Endodermal cell (in vitro differentiated cells): Measurements from ENCODE around the gene BPTF. TPM values are rescaled to one million over a fixed set of nuclear protein-coding genes. Genes with fewer than 3 reads are reported as not detected.
"Not testable (repeated sequence)": the region's sequence is repeated elsewhere in the genome, so short reads cannot be mapped to it uniquely, and the experiment has no call there.

Source experiments
- DNase-seq: peaks from one replicate; pipeline ENCODE4 v3.0.0-alpha.2; 2017
- H3K27ac ChIP-seq: 2 replicates; pipeline ENCODE4 v1.5.1; 2013; ENCODE audit warnings: mild to moderate bottlenecking, low read depth, low read length, moderate library complexity
- H3K27me3 ChIP-seq: 2 replicates; pipeline ENCODE4 v1.6.1; 2013; ENCODE audit warnings: mild to moderate bottlenecking, low read length, moderate library complexity; ENCODE audit not compliant: insufficient read depth, control insufficient read depth, poor library complexity, severe bottlenecking
- H3K36me3 ChIP-seq: 2 replicates; pipeline ENCODE4 v1.7.0; 2013; ENCODE audit warnings: mild to moderate bottlenecking, low read length, moderate library complexity; ENCODE audit not compliant: control insufficient read depth, insufficient read depth
- H3K4me1 ChIP-seq: one replicate; pipeline ENCODE4 v1.7.0; 2013; ENCODE audit warnings: low read length; ENCODE audit not compliant: control insufficient read depth, insufficient read depth
- H3K4me3 ChIP-seq: 2 replicates; pipeline ENCODE4 v1.5.1; 2013; ENCODE audit warnings: mild to moderate bottlenecking, low read length, moderate library complexity
- H3K9ac ChIP-seq: 2 replicates; pipeline ENCODE4 v1.6.1; 2013; ENCODE audit warnings: mild to moderate bottlenecking, low read length, moderate library complexity; ENCODE audit not compliant: poor library complexity, severe bottlenecking; ENCODE audit errors: extremely low read depth
- H3K9me3 ChIP-seq: 2 replicates; pipeline ENCODE4 v1.6.1; 2013; ENCODE audit warnings: mild to moderate bottlenecking, low read length, moderate library complexity; ENCODE audit not compliant: control insufficient read depth
- H3K27ac Mint-ChIP-seq: 2 replicates; pipeline ENCODE4 v1.8.0; 2020; ENCODE audit warnings: mixed read lengths
- H3K27me3 Mint-ChIP-seq: 2 replicates; pipeline ENCODE4 v1.8.0; 2021; ENCODE audit warnings: mild to moderate bottlenecking, mixed read lengths; ENCODE audit not compliant: insufficient read depth
- H3K36me3 Mint-ChIP-seq: 2 replicates; pipeline ENCODE4 v1.8.0; 2020; ENCODE audit warnings: low read depth, mixed read lengths
- H3K4me1 Mint-ChIP-seq: 2 replicates; pipeline ENCODE4 v1.8.0; 2020; ENCODE audit warnings: mixed read lengths
- H3K4me3 Mint-ChIP-seq: 2 replicates; pipeline ENCODE4 v1.8.0; 2020; ENCODE audit warnings: mild to moderate bottlenecking, moderate library complexity, mixed read lengths
- H3K9me3 Mint-ChIP-seq: 2 replicates; pipeline ENCODE4 v1.8.0; 2020; ENCODE audit warnings: mild to moderate bottlenecking, mixed read lengths
- CTCF ChIP-seq: fragments of 200-600 bp; sonication (generic); conservative IDR thresholded peaks from 2 replicates; pipeline ENCODE4 v1.5.0; 2021; ENCODE audit warnings: antibody characterized with exemption, mild to moderate bottlenecking
- WGBS, 2 experiments: methylation state at CpG; one replicate each; pipeline versions ENCODE4 v1.1.5 to v1.1.7; 2013; ENCODE audit warnings: missing lambda C conversion rate in 2 of 2, mixed read lengths in 1 of 2; ENCODE audit not compliant: insufficient coverage in 1 of 2, insufficient read length in 1 of 2; 5-methylcytosine and 5-hydroxymethylcytosine counted together
- total RNA-seq, 2 donors: library from RNA; stranded (reverse); fragmentation: NEBNext Ultra II Directional in 1 of 2; extraction: Animal tissue kit (Norgen Biotek cat#: 25700) in 1 of 2; gene quantifications; 2 replicates in 1 of 2; 3 replicates in 1 of 2; pipeline ENCODE4 v1.2.1, GENCODE V29; 2021

Gene BPTF
- total RNA-seq, 2 donors from 2014 or later = 184 to 198 TPM

- Histone ChIP-seq H3K4me3 (no peak overlapping the region), H3K9ac (no peak overlapping the region), H3K36me3 (peaks cover 74% of the 10 kb centered on the region), H3K9me3 (no peaks in the 10 kb centered on the region), H3K4me1 (no peaks in the 10 kb centered on the region), H3K27ac (no peak overlapping the region), H3K27me3 (no peaks in the 10 kb centered on the region)
- DNase-seq = no peak
- Mint-ChIP-seq H3K36me3 (peaks cover 61% of the 10 kb centered on the region), H3K27ac (no peak overlapping the region), H3K27me3 (no peaks in the 10 kb centered on the region), H3K4me1 (no peaks in the 10 kb centered on the region), H3K9me3 (no peaks in the 10 kb centered on the region), H3K4me3 (no peak overlapping the region)
- TF ChIP-seq CTCF = no peak
- WGBS, 2 experiments = 96% methylated on average over 3 to 4 of the region's 4 CpGs
Observed at GRCh38 chr17:67920212-67920611, 94.9 kb downstream of the BPTF start.

GRCh38 chr17:67922503-67922902 lies 97.2 kb downstream of the BPTF start:
- Mint-ChIP-seq H3K4me1 (no peaks in the 10 kb centered on the region), H3K27me3 (no peaks in the 10 kb centered on the region), H3K9me3 (no peaks in the 10 kb centered on the region), H3K36me3 (peaks cover 58% of the 10 kb centered on the region), H3K4me3 (no peak overlapping the region), H3K27ac (no peak overlapping the region)
- DNase-seq = no peak
- Histone ChIP-seq H3K36me3 (peaks cover 72% of the 10 kb centered on the region), H3K4me3 (no peak overlapping the region), H3K27me3 (no peaks in the 10 kb centered on the region), H3K9ac (no peak overlapping the region), H3K9me3 (no peaks in the 10 kb centered on the region), H3K4me1 (no peaks in the 10 kb centered on the region), H3K27ac (no peak overlapping the region)
- no peak for TF ChIP-seq CTCF
- 91 to 100% methylated on average over 3 to 5 of the region's 5 CpGs for WGBS, 2 experiments

GRCh38 chr17:67928842-67929241 lies 103.5 kb downstream of the BPTF start:
- H3K36me3 Mint-ChIP-seq = peaks cover 63% of the 10 kb centered on the region
- H3K4me3 Mint-ChIP-seq, H3K9me3 Mint-ChIP-seq, H3K4me1 Mint-ChIP-seq, H3K27me3 ChIP-seq, DNase-seq, H3K4me1 ChIP-seq, H3K27ac ChIP-seq, H3K9ac ChIP-seq, H3K9me3 ChIP-seq, H3K27ac Mint-ChIP-seq, H3K4me3 ChIP-seq, H3K27me3 Mint-ChIP-seq: not testable (repeated sequence)
- 97% methylated on average over 3 of the region's 4 CpGs; no CpG with 5 or more reads in 1 of the 2 experiments for WGBS, 2 experiments
- H3K36me3 ChIP-seq = peaks cover 89% of the 10 kb centered on the region

GRCh38 chr17:67931227-67931626 lies 105.9 kb downstream of the BPTF start:
- DNase-seq = no peak
- no peak overlapping the region for H3K4me3 ChIP-seq
- WGBS, 2 experiments = 97 to 100% methylated on average over 3 to 5 of the region's 5 CpGs
- peaks cover 92% of the 10 kb centered on the region for H3K36me3 ChIP-seq
- no peaks in the 10 kb centered on the region for H3K27me3 Mint-ChIP-seq
- no peaks in the 10 kb centered on the region for H3K4me1 ChIP-seq
- no peak overlapping the region for H3K27ac Mint-ChIP-seq
- no peak for TF ChIP-seq CTCF
- no peaks in the 10 kb centered on the region for H3K9me3 Mint-ChIP-seq
- no peak overlapping the region for H3K4me3 Mint-ChIP-seq
- no peak overlapping the region for H3K27ac ChIP-seq
- H3K27me3 ChIP-seq = no peaks in the 10 kb centered on the region
- H3K36me3 Mint-ChIP-seq = peaks cover 65% of the 10 kb centered on the region
- H3K4me1 Mint-ChIP-seq = no peaks in the 10 kb centered on the region
- no peaks in the 10 kb centered on the region for H3K9me3 ChIP-seq
- H3K9ac ChIP-seq = no peak overlapping the region
